PC-3 (cell line): ENCODE data around the gene TAOK3.
A peak's percentile ranks its signal among the peaks of the same experiment; 100 is the strongest.

Experiments
- EZH2 ChIP-seq: fragments of 300-600 bp; sonication (generic); IDR thresholded peaks from one replicate; pipeline ENCODE4 v1.6.1; 2017; ENCODE audit warnings: antibody characterized with exemption, mild to moderate bottlenecking, low read length; ENCODE audit not compliant: unreplicated experiment
- TF ChIP-seq, protein P1 (sequence below): fragments of 300-600 bp; sonication (generic); conservative IDR thresholded peaks from 2 replicates; pipeline ENCODE4 v1.5.1; 2017; ENCODE audit warnings: antibody characterized with exemption, low read depth, mild to moderate bottlenecking, low read length

DNA sequence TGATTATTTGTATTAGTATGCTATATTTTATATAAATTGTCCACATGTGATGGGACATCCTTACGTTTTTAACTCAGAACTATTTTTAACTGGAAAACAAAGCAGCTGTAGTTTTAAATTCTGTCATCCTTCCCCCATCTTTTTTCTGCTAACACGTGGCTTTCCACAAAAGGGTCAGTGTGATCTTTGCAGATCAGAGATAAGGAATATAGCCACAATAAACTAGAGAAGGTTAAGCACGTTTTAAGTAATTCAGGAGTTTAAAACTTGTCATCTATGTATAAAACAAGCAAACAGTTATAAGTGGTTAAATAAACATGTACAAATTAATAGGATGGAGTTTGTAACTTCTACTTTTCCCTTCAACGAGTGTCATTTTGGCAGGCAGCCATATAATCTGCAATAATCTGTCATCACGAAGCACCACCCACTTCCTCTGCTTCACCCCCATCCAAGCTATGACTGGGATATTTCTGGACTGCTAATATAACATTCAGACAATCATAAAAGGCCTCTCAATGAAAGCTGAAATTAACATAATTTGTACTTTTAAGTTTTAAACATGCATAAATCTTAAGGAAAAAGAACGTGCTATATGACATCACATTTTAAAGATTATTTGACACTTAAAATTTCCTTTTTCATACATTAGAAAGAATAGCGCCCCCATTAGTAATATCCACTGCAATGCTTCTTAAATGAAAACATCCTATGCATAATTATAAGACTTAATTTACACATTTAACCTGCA, 15.3 kb downstream of the TAOK3 start:
- TF ChIP-seq, protein P1, sequence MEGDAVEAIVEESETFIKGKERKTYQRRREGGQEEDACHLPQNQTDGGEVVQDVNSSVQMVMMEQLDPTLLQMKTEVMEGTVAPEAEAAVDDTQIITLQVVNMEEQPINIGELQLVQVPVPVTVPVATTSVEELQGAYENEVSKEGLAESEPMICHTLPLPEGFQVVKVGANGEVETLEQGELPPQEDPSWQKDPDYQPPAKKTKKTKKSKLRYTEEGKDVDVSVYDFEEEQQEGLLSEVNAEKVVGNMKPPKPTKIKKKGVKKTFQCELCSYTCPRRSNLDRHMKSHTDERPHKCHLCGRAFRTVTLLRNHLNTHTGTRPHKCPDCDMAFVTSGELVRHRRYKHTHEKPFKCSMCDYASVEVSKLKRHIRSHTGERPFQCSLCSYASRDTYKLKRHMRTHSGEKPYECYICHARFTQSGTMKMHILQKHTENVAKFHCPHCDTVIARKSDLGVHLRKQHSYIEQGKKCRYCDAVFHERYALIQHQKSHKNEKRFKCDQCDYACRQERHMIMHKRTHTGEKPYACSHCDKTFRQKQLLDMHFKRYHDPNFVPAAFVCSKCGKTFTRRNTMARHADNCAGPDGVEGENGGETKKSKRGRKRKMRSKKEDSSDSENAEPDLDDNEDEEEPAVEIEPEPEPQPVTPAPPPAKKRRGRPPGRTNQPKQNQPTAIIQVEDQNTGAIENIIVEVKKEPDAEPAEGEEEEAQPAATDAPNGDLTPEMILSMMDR, result peak; percentile 55
- TF ChIP-seq EZH2, result no peak
